Measurements from ENCODE around the gene MDM2. TPM values are rescaled to one million over a fixed set of nuclear protein-coding genes. Genes with fewer than 3 reads are reported as not detected.

Gene MDM2
- total and polyA plus RNA-seq, 9 of the 15 experiments (the other 6 are each of a cell fraction or from before 2014, with no cell fraction given): 13.6 to 100 (median 49.0) TPM

DNA sequence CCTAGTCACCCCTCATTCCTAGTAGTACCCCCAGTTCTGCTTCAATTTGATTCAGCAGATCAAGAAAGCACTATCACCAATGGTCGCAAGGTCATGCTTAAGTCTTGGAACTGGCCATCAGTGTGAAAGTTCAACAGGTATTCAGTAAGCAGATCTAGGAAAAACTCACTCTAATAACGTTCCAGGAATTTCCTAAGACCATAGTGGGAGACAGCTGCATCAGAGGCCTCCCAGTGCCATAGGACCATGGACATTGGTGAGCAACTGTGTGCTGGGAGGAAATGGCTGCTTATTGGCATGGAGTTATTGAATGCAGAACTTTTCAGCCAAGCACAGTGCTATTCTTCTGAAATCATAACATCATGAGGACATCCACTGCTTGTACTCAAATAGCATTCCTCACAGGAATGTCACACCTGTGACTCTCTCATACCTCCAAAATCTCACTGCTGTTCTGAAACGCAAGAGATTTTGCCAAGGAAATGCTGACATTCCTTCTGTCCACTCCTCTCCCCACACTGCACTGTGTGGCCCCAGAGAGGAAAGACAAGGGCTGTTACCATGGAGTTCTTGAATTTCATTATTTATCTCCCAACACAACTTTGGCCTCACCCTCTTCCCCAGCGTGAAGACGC is 30.9 kb upstream of the MDM2 start (continued):
- TF ChIP-seq, protein P1, sequence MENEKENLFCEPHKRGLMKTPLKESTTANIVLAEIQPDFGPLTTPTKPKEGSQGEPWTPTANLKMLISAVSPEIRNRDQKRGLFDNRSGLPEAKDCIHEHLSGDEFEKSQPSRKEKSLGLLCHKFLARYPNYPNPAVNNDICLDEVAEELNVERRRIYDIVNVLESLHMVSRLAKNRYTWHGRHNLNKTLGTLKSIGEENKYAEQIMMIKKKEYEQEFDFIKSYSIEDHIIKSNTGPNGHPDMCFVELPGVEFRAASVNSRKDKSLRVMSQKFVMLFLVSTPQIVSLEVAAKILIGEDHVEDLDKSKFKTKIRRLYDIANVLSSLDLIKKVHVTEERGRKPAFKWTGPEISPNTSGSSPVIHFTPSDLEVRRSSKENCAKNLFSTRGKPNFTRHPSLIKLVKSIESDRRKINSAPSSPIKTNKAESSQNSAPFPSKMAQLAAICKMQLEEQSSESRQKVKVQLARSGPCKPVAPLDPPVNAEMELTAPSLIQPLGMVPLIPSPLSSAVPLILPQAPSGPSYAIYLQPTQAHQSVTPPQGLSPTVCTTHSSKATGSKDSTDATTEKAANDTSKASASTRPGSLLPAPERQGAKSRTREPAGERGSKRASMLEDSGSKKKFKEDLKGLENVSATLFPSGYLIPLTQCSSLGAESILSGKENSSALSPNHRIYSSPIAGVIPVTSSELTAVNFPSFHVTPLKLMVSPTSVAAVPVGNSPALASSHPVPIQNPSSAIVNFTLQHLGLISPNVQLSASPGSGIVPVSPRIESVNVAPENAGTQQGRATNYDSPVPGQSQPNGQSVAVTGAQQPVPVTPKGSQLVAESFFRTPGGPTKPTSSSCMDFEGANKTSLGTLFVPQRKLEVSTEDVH (IDR thresholded peaks at IDR 0.05; ENCODE audit: low read depth, partially characterized antibody): no peak
- TF ChIP-seq RNF2 (IDR thresholded peaks at IDR 0.05) (no peak), KAT2B (IDR thresholded peaks at IDR 0.05; ENCODE audit: low read depth, low read length) (no peak), NCOA6 (IDR thresholded peaks at IDR 0.05) (no peak), ZNF41 (CRISPR knock-in tag; conservative IDR thresholded peaks at IDR 0.05) (no peak), CHD2 (IDR thresholded peaks at IDR 0.05; ENCODE audit: low read depth, low read length) (no peak)
- TF ChIP-seq, protein P2, sequence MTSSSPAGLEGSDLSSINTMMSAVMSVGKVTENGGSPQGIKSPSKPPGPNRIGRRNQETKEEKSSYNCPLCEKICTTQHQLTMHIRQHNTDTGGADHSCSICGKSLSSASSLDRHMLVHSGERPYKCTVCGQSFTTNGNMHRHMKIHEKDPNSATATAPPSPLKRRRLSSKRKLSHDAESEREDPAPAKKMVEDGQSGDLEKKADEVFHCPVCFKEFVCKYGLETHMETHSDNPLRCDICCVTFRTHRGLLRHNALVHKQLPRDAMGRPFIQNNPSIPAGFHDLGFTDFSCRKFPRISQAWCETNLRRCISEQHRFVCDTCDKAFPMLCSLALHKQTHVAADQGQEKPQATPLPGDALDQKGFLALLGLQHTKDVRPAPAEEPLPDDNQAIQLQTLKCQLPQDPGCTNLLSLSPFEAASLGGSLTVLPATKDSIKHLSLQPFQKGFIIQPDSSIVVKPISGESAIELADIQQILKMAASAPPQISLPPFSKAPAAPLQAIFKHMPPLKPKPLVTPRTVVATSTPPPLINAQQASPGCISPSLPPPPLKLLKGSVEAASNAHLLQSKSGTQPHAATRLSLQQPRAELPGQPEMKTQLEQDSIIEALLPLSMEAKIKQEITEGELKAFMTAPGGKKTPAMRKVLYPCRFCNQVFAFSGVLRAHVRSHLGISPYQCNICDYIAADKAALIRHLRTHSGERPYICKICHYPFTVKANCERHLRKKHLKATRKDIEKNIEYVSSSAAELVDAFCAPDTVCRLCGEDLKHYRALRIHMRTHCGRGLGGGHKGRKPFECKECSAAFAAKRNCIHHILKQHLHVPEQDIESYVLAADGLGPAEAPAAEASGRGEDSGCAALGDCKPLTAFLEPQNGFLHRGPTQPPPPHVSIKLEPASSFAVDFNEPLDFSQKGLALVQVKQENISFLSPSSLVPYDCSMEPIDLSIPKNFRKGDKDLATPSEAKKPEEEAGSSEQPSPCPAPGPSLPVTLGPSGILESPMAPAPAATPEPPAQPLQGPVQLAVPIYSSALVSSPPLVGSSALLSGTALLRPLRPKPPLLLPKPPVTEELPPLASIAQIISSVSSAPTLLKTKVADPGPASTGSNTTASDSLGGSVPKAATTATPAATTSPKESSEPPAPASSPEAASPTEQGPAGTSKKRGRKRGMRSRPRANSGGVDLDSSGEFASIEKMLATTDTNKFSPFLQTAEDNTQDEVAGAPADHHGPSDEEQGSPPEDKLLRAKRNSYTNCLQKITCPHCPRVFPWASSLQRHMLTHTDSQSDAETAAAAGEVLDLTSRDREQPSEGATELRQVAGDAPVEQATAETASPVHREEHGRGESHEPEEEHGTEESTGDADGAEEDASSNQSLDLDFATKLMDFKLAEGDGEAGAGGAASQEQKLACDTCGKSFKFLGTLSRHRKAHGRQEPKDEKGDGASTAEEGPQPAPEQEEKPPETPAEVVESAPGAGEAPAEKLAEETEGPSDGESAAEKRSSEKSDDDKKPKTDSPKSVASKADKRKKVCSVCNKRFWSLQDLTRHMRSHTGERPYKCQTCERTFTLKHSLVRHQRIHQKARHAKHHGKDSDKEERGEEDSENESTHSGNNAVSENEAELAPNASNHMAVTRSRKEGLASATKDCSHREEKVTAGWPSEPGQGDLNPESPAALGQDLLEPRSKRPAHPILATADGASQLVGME (CRISPR knock-in tag; IDR thresholded peaks at IDR 0.05): no peak
- TF ChIP-seq, protein P3, sequence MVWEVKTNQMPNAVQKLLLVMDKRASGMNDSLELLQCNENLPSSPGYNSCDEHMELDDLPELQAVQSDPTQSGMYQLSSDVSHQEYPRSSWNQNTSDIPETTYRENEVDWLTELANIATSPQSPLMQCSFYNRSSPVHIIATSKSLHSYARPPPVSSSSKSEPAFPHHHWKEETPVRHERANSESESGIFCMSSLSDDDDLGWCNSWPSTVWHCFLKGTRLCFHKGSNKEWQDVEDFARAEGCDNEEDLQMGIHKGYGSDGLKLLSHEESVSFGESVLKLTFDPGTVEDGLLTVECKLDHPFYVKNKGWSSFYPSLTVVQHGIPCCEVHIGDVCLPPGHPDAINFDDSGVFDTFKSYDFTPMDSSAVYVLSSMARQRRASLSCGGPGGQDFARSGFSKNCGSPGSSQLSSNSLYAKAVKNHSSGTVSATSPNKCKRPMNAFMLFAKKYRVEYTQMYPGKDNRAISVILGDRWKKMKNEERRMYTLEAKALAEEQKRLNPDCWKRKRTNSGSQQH (CRISPR knock-in tag; IDR thresholded peaks at IDR 0.05): no peak

Data from K562 (cell line).